Stimulated activated naive CD8-positive, alpha-beta T cell treated with anti-CD3 and anti-CD28 coated beads, Interleukin-15, amount 100 ng/mL, for 72 hours (primary cell): ENCODE measurements around the gene TGFB1I1.
"Not testable (repeated sequence)": the region's sequence is repeated elsewhere in the genome, so short reads cannot be mapped to it uniquely, and the experiment has no call there.

Source experiments
- ATAC-seq: fragments of 150-1000 bp; cut with Tn5 transposase; 2 replicates; pipeline ENCODE4 v1.10.0; 2021; ENCODE audit warnings: mild to moderate bottlenecking, moderate library complexity
- DNase-seq, 2 donors: peaks; one replicate each; pipeline ENCODE4 v3.0.0; 2021 to 2022
- H3K27ac Mint-ChIP-seq, 2 donors: one replicate each; pipeline ENCODE4 v1.8.0; 2022; ENCODE audit warnings: mild to moderate bottlenecking in 2 of 2, mixed read lengths in 2 of 2, moderate library complexity in 2 of 2
- H3K27me3 Mint-ChIP-seq: one replicate; pipeline ENCODE4 v1.8.0; 2022; ENCODE audit warnings: mixed read lengths
- H3K4me1 Mint-ChIP-seq: one replicate; pipeline ENCODE4 v1.8.0; 2022; ENCODE audit warnings: mild to moderate bottlenecking, mixed read lengths
- H3K4me3 Mint-ChIP-seq, 2 donors: one replicate each; pipeline ENCODE4 v1.8.0; 2022; ENCODE audit warnings: mild to moderate bottlenecking in 2 of 2, mixed read lengths in 2 of 2, moderate library complexity in 1 of 2
- H3K9me3 Mint-ChIP-seq, 2 donors: one replicate each; pipeline ENCODE4 v1.8.0; 2022; ENCODE audit warnings: mixed read lengths in 2 of 2

The TGFB1I1 gene

DNA sequence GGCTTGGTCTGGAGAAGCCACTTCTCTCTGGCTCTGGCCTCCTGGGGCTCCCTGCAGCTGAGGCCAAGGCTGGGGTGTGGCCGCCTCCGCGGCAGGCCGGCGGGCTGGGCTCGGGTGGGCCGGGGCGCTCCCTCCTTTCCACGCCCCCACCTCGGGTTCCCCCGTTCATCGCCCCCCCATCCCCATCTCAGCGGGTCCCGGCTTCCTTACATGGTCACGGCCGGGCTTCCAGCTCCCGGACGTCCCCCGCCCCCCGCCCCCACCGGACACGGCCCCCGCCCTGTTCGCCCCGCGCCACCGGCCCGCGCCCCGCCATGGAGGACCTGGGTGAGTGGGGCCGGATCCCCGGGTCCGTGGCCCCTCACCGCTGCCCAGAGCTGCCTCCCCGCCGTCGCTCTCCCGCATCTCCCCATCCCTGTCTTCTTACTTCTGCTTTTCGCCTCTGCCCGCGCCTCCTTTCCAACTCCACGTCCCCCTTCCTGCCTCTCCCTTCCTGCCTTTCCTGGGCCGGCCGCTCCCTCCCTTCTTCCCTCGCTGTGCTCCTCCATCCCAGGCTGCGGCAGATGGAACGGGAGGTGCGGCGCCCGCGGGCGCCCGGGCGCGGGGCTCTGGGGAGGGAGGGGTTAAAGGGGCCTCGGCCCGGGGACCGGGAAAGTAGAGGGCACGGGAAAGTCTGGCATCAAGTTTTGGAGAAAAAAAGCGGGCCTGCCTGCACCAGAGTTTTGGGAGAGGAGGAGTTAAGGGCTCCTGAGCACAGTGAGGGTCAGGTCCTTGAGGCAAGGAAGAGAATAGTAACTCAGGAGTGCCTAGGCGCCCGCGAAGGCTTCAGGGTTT lies at the start of gene TGFB1I1:
Gene TGFB1I1 (plus strand): TSS at position 278 of the 834 bp plus-strand sequence. CDS start 37 bp downstream, at position 315.
- H3K4me1 Mint-ChIP-seq: peaks cover 31% of the 10 kb centered on the region
- H3K9me3 Mint-ChIP-seq: no peaks in the 10 kb centered on the region
- H3K27ac Mint-ChIP-seq: peak within 1 kb of the TSS in 1 of 2 donors; percentile 64
- peaks cover 54% of the 10 kb centered on the region for H3K27me3 Mint-ChIP-seq
- peak within 1 kb of the TSS; percentile 80 to 82 for H3K4me3 Mint-ChIP-seq
- DNase-seq (no peak), ATAC-seq (no peak)

DNA sequence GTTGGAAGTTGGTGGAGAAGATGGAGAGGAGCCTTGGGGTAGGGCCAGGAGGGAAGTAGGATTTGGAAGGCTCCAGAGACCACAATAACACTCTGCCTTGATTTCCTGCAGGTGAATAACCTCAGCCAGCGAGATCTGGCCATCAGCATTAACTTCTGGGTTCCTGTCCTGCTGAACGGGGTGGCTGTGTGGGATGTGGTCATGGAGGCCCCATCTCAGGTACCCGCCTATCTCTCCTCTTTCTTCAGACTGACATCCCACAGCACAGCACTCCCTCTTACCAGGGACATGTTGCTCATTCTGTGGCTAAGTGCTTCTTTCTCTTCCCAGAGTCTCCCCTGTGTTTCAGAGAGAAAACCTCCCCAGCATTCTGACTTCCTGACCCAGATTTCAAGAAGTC lies 48.7 kb upstream of the TGFB1I1 start:
- H3K27me3 Mint-ChIP-seq: peaks cover 44% of the 10 kb centered on the region
- no peak for DNase-seq
- no peak overlapping the region for H3K27ac Mint-ChIP-seq
- peaks cover 63% of the 10 kb centered on the region for H3K4me1 Mint-ChIP-seq
- peak overlapping the region in 1 of 2 donors; percentile 5 for H3K4me3 Mint-ChIP-seq
- H3K9me3 Mint-ChIP-seq: no peaks in the 10 kb centered on the region
- no peak for ATAC-seq

DNA sequence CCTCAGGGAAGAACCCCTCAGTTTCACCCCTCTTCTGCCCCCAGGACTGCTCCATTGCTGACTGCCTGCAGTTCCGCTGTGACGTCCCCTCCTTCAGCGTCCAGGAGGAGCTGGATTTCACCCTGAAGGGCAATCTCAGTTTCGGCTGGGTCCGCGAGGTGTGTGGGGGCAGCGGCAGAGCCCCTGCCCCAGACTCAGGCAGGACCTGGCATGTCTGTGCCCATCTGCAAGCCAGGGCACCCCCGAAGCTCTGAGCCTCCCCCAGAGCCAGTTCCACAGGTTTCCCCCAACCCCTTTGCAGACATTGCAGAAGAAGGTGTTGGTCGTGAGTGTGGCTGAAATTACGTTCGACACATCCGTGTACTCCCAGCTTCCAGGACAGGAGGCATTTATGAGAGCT lies 48.2 kb upstream of the TGFB1I1 start:
- H3K9me3 Mint-ChIP-seq: no peaks in the 10 kb centered on the region
- peaks cover 63% of the 10 kb centered on the region for H3K4me1 Mint-ChIP-seq
- H3K27ac Mint-ChIP-seq: no peak overlapping the region
- DNase-seq (no peak), ATAC-seq (no peak)
- peak overlapping the region in 1 of 2 donors; percentile 5 for H3K4me3 Mint-ChIP-seq
- H3K27me3 Mint-ChIP-seq: peaks cover 41% of the 10 kb centered on the region

DNA sequence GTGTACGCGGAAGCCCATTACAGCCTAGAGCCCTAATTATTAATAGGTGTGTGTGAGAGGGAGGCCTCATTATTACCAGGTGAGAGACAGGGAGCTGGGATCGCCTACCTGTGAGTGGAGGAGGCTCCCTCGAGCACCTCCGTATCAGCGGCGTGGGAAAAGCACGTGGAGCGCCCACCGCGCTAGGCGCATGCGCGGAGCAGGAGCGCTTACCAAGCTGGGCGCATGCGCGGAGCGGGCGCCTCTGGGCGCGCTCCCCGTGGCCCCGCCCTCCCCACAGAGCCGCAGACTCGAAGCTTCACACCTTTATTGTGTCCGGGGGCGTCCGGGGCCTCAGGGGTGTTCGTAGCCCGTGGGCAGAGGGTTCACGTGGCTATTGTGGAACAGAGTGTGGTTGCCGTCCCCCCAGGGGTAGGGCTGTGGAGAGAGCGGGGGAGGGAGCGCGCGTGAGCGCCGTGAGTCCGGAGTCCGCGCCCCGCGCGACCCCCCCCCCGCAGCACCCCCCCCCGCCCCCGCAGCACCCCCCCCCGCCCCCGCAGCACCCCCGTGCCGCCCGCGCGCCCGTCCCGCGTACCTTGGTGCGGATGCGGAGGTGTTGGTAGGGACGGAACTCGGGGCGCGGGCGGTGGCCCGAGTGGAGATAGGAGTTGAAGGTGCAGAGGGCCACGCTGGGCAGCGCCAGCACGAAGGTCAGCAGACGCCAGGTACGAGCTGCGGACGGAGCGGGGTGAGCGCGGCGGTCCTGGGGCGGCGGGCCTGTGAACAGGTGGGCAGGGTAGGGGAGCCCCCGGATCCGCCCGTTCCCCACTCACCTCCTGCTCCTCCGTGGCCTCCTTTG lies 44.3 kb upstream of the TGFB1I1 start:
- ATAC-seq (peak; percentile 55), DNase-seq (peak; percentile 57 to 61)
- Mint-ChIP-seq H3K9me3 (no peaks in the 10 kb centered on the region), H3K4me1 (peaks cover 48% of the 10 kb centered on the region), H3K4me3 (peak overlapping the region in 1 of 2 donors; percentile 42), H3K27ac (no peak overlapping the region), H3K27me3 (peaks cover 39% of the 10 kb centered on the region)

GRCh38 chr16:31428279-31428597 lies 43.7 kb upstream of the TGFB1I1 start, which contains the start of gene COX6A2:
TSS of gene COX6A2 (minus strand) at chr16:31428360. CDS start at chr16:31428325, 35 bp downstream.
- peaks cover 42% of the 10 kb centered on the region for H3K4me1 Mint-ChIP-seq
- H3K4me3 Mint-ChIP-seq: peak within 1 kb of the TSS in 1 of 2 donors; percentile 42
- H3K9me3 Mint-ChIP-seq: no peaks in the 10 kb centered on the region
- ATAC-seq (no peak), DNase-seq (no peak)
- no peak within 1 kb of the TSS for H3K27ac Mint-ChIP-seq
- peaks cover 34% of the 10 kb centered on the region for H3K27me3 Mint-ChIP-seq

GRCh38 chr16:31428638-31429247 lies 43.2 kb upstream of the TGFB1I1 start:
- Mint-ChIP-seq H3K27ac (no peak overlapping the region), H3K27me3 (peaks cover 28% of the 10 kb centered on the region), H3K9me3 (no peaks in the 10 kb centered on the region), H3K4me1 (peaks cover 37% of the 10 kb centered on the region), H3K4me3 (no peak overlapping the region)
- no peak for DNase-seq
- ATAC-seq: no peak

GRCh38 chr16:31429314-31429713 lies 42.6 kb upstream of the TGFB1I1 start:
- no peak for DNase-seq
- peaks cover 33% of the 10 kb centered on the region for H3K4me1 Mint-ChIP-seq
- H3K9me3 Mint-ChIP-seq: no peaks in the 10 kb centered on the region
- H3K4me3 Mint-ChIP-seq: no peak overlapping the region
- peaks cover 23% of the 10 kb centered on the region for H3K27me3 Mint-ChIP-seq
- no peak for ATAC-seq
- no peak overlapping the region for H3K27ac Mint-ChIP-seq

- no peak for ATAC-seq
- Mint-ChIP-seq H3K9me3 (no peaks in the 10 kb centered on the region), H3K27me3 (peaks cover 18% of the 10 kb centered on the region), H3K4me3 (no peak overlapping the region), H3K4me1 (peaks cover 33% of the 10 kb centered on the region), H3K27ac (no peak overlapping the region)
- no peak for DNase-seq
Measured at GRCh38 chr16:31429796-31430195, 42.2 kb upstream of the TGFB1I1 start.

- Mint-ChIP-seq H3K4me1 (peaks cover 33% of the 10 kb centered on the region), H3K27me3 (peaks cover 11% of the 10 kb centered on the region), H3K4me3 (no peak overlapping the region), H3K27ac (no peak overlapping the region), H3K9me3 (no peaks in the 10 kb centered on the region)
- DNase-seq (no peak), ATAC-seq (peak; percentile 64)
Measured at GRCh38 chr16:31430380-31431052, 41.4 kb upstream of the TGFB1I1 start.

- no peak overlapping the region for H3K4me3 Mint-ChIP-seq
- peak overlapping the region in 1 of 2 donors; percentile 22 for H3K27ac Mint-ChIP-seq
- H3K4me1 Mint-ChIP-seq: peaks cover 25% of the 10 kb centered on the region
- H3K9me3 Mint-ChIP-seq: no peaks in the 10 kb centered on the region
- no peak for ATAC-seq
- H3K27me3 Mint-ChIP-seq: no peaks in the 10 kb centered on the region
- DNase-seq: no peak
Measured at GRCh38 chr16:31435341-31436220, 36.4 kb upstream of the TGFB1I1 start.

GRCh38 chr16:31436221-31437045 lies 35.5 kb upstream of the TGFB1I1 start:
- Mint-ChIP-seq H3K4me1 (peaks cover 16% of the 10 kb centered on the region), H3K4me3 (no peak overlapping the region), H3K27me3 (no peaks in the 10 kb centered on the region), H3K9me3 (no peaks in the 10 kb centered on the region), H3K27ac (peak overlapping the region in 1 of 2 donors; percentile 19)
- ATAC-seq (no peak), DNase-seq (no peak)

- peaks cover 27% of the 10 kb centered on the region for H3K4me1 Mint-ChIP-seq
- DNase-seq: no peak
- H3K27ac Mint-ChIP-seq: no peak overlapping the region
- H3K9me3 Mint-ChIP-seq: no peaks in the 10 kb centered on the region
- no peak for ATAC-seq
- H3K27me3 Mint-ChIP-seq: peaks cover 7% of the 10 kb centered on the region
- no peak overlapping the region for H3K4me3 Mint-ChIP-seq
Measured at GRCh38 chr16:31438414-31438813, 33.5 kb upstream of the TGFB1I1 start.

- peak overlapping the region in 1 of 2 donors; percentile 47 for H3K27ac Mint-ChIP-seq
- H3K4me3 Mint-ChIP-seq, DNase-seq, H3K27me3 Mint-ChIP-seq, ATAC-seq, H3K9me3 Mint-ChIP-seq: not testable (repeated sequence)
- H3K4me1 Mint-ChIP-seq: peaks cover 27% of the 10 kb centered on the region
Measured at GRCh38 chr16:31439023-31439422, 32.9 kb upstream of the TGFB1I1 start.

- peak overlapping the region in 1 of 2 donors; percentile 47 for H3K27ac Mint-ChIP-seq
- no peak for ATAC-seq
- H3K4me3 Mint-ChIP-seq: no peak overlapping the region
- peaks cover 7% of the 10 kb centered on the region for H3K27me3 Mint-ChIP-seq
- H3K9me3 Mint-ChIP-seq: no peaks in the 10 kb centered on the region
- DNase-seq: no peak
- H3K4me1 Mint-ChIP-seq: peaks cover 27% of the 10 kb centered on the region
Measured at GRCh38 chr16:31439519-31439918, 32.4 kb upstream of the TGFB1I1 start.
